ENCODE measurements around the gene ADRM1. TPM values are rescaled to one million over a fixed set of nuclear protein-coding genes. Genes with fewer than 3 reads are reported as not detected.

Gene ADRM1
- total RNA-seq, 1 donor from 2014 or later, result 63.9 TPM

- Histone ChIP-seq H3K9me3 (no peaks in the 10 kb centered on the region), H3K27ac (no peak overlapping the region), H3K4me3 (no peak overlapping the region), H3K36me3 (peaks cover 85% of the 10 kb centered on the region), H3K27me3 (ENCODE audit: low read depth) (no peaks in the 10 kb centered on the region), H3K4me1 (no peaks in the 10 kb centered on the region)
- intact Hi-C loops (cut with DNase I), result no loop called here
- no peak for TF ChIP-seq CTCF (IDR thresholded peaks at IDR 0.05)
- ATAC-seq (no peak), DNase-seq (no peak)
Observed at GRCh38 chr20:62280303-62280702, 22.5 kb upstream of the ADRM1 start.

GRCh38 chr20:62281161-62281933 is 21.4 kb upstream of the ADRM1 start:
- H3K4me3 ChIP-seq, result no peak overlapping the region
- no peaks in the 10 kb centered on the region for H3K9me3 ChIP-seq
- no peak for TF ChIP-seq CTCF (IDR thresholded peaks at IDR 0.05)
- H3K27ac ChIP-seq, result no peak overlapping the region
- H3K36me3 ChIP-seq, result peaks cover 90% of the 10 kb centered on the region
- H3K4me1 ChIP-seq, result no peaks in the 10 kb centered on the region
- ATAC-seq, result peak in 1 of 2 donors; percentile 60
- H3K27me3 ChIP-seq (ENCODE audit: low read depth), result no peaks in the 10 kb centered on the region
- intact Hi-C loops (cut with DNase I), result no loop called here
- no peak for DNase-seq

- no peak overlapping the region for H3K4me3 ChIP-seq
- DNase-seq (no peak), ATAC-seq (no peak)
- H3K4me1 ChIP-seq, result no peaks in the 10 kb centered on the region
- no peaks in the 10 kb centered on the region for H3K27me3 ChIP-seq (ENCODE audit: low read depth)
- H3K36me3 ChIP-seq, result peaks cover 90% of the 10 kb centered on the region
- no peaks in the 10 kb centered on the region for H3K9me3 ChIP-seq
- intact Hi-C loops (cut with DNase I), result no loop called here
- no peak for TF ChIP-seq CTCF (IDR thresholded peaks at IDR 0.05)
- no peak overlapping the region for H3K27ac ChIP-seq
Observed at GRCh38 chr20:62282103-62282502, 20.7 kb upstream of the ADRM1 start.

- TF ChIP-seq CTCF (IDR thresholded peaks at IDR 0.05), result no peak
- H3K9me3 ChIP-seq, result no peaks in the 10 kb centered on the region
- peaks cover 87% of the 10 kb centered on the region for H3K36me3 ChIP-seq
- no peak overlapping the region for H3K4me3 ChIP-seq
- no peaks in the 10 kb centered on the region for H3K27me3 ChIP-seq (ENCODE audit: low read depth)
- intact Hi-C loops (cut with DNase I), result no loop called here
- no peaks in the 10 kb centered on the region for H3K4me1 ChIP-seq
- DNase-seq (no peak), ATAC-seq (no peak)
- peak overlapping the region; percentile 4 for H3K27ac ChIP-seq
Observed at GRCh38 chr20:62282877-62283503, 19.8 kb upstream of the ADRM1 start.

- no peak for TF ChIP-seq CTCF (IDR thresholded peaks at IDR 0.05)
- intact Hi-C loops (cut with DNase I), result no loop called here
- Histone ChIP-seq H3K4me3 (no peak overlapping the region), H3K9me3 (no peaks in the 10 kb centered on the region), H3K4me1 (no peaks in the 10 kb centered on the region), H3K36me3 (peaks cover 91% of the 10 kb centered on the region), H3K27ac (no peak overlapping the region), H3K27me3 (ENCODE audit: low read depth) (no peaks in the 10 kb centered on the region)
- no peak for ATAC-seq
- no peak for DNase-seq
Observed at GRCh38 chr20:62284448-62284847, 18.3 kb upstream of the ADRM1 start.
